NCI-H446 (cell line): ENCODE results near the gene NME8.

Experiments used
- DNase-seq, 2 experiments: peaks; one replicate each; lab custom pipeline; 2025; lab: John Stamatoyannopoulos, UW

Gene NME8

GRCh38 chr7:37932543-37932942, 84.1 kb downstream of the NME8 start:
- DNase-seq = no peak

- DNase-seq = no peak
Observed at GRCh38 chr7:37933018-37933566, 84.7 kb downstream of the NME8 start.

GRCh38 chr7:37942934-37943610, 94.7 kb downstream of the NME8 start:
- peak; percentile 12 to 53 for DNase-seq

- no peak for DNase-seq
Observed at GRCh38 chr7:37943905-37944736, 95.7 kb downstream of the NME8 start.

- DNase-seq = no peak
Observed at GRCh38 chr7:37944737-37945054, 96.3 kb downstream of the NME8 start.

- DNase-seq = no peak
Observed at GRCh38 chr7:37945336-37945735, 96.9 kb downstream of the NME8 start.

- no peak for DNase-seq
Observed at GRCh38 chr7:37947138-37947940, 98.9 kb downstream of the NME8 start.

GRCh38 chr7:37947941-37948210, 99.5 kb downstream of the NME8 start:
- no peak for DNase-seq
